OCI-LY1 (cell line): ENCODE measurements around the gene CBY1.

Source experiments
- CTCF ChIP-seq: fragments of 200-600 bp; sonication (generic), shearing (Covaris generic); IDR thresholded peaks from 2 replicates; pipeline ENCODE4 v1.5.1; 2017; ENCODE audit warnings: mild to moderate bottlenecking, antibody characterized with exemption, low read length, moderate library complexity, mixed read lengths
- EZH2 ChIP-seq: fragments of 200-600 bp; sonication (generic), shearing (Covaris generic); IDR thresholded peaks from 2 replicates; pipeline ENCODE4 v1.8.0; 2017; ENCODE audit warnings: borderline replicate concordance, mixed run types, mild to moderate bottlenecking, antibody characterized with exemption, low read length, moderate library complexity, mixed read lengths

GRCh38 chr22:38689651-38690050 is 33.2 kb downstream of the CBY1 start:
- TF ChIP-seq CTCF: no peak
- no peak for TF ChIP-seq EZH2
